B cell (primary cell): ENCODE data around the gene NINJ2. TPM values are rescaled to one million over a fixed set of nuclear protein-coding genes. Genes with fewer than 3 reads are reported as not detected.

Experiments used
- ATAC-seq: fragments of 200-7000 bp; cut with Tn5 transposase; one replicate; pipeline ENCODE4 v1.10.0; 2021; ENCODE audit warnings: low read depth, mild to moderate bottlenecking, moderate number of reproducible peaks, moderate library complexity
- CTCF ChIA-PET: fragments of 350-600 bp; sonication (Branson Sonifier 250); formaldehyde crosslinking; loops from one replicate; lab custom pipeline; 2021; ENCODE audit warnings: antibody characterized with exemption, inconsistent platforms; lab: Charles Lee
- POLR2A ChIA-PET: fragments of 350-600 bp; sonication (Branson Sonifier 250); formaldehyde crosslinking; loops from one replicate; lab custom pipeline; 2021; ENCODE audit warnings: antibody characterized with exemption; lab: Charles Lee
- DNase-seq: peaks from one replicate; pipeline ENCODE4 v3.0.0; 2013
- H2AFZ ChIP-seq: 2 replicates; pipeline ENCODE4 v1.6.1; 2012; ENCODE audit warnings: mild to moderate bottlenecking, low read depth, low read length; ENCODE audit not compliant: insufficient read depth, poor library complexity, severe bottlenecking
- H3K27ac ChIP-seq, 2 donors: 1 replicate in 1 of 2; 2 replicates in 1 of 2; pipeline ENCODE4 v1.5.1; 2012 to 2013; ENCODE audit warnings: low read length in 2 of 2, mild to moderate bottlenecking in 2 of 2, moderate library complexity in 1 of 2
- H3K27me3 ChIP-seq, 4 experiments: fragments of 200-600 bp in 1 of 4; sonication (generic) in 1 of 4; replicated peaks in 1 of 4; 1 replicate in 2 of 4; 2 replicates in 2 of 4; pipeline versions ENCODE4 v1.6.1 to v1.7.0; 2013 to 2016; ENCODE audit warnings: low read length in 3 of 4, mild to moderate bottlenecking in 2 of 4, mixed read lengths in 1 of 4, moderate library complexity in 1 of 4; ENCODE audit not compliant: insufficient read depth in 4 of 4, control insufficient read depth in 3 of 4; ENCODE audit errors: control extremely low read depth in 1 of 4
- H3K36me3 ChIP-seq, 2 experiments: replicated peaks in 1 of 2; 1 replicate in 1 of 2; 2 replicates in 1 of 2; pipeline versions ENCODE4 v1.6.1 to v1.7.1; 2013; ENCODE audit warnings: low read length in 1 of 2; ENCODE audit not compliant: insufficient read depth in 2 of 2, control insufficient read depth in 1 of 2; ENCODE audit errors: control extremely low read depth in 1 of 2, extremely low read depth in 1 of 2
- H3K4me1 ChIP-seq, 2 donors: fragments of 200-600 bp in 1 of 2; sonication (generic) in 1 of 2; 1 replicate in 1 of 2; 2 replicates in 1 of 2; pipeline versions ENCODE4 v1.5.1 to v1.6.1; 2013 to 2017; ENCODE audit warnings: low read length in 2 of 2; ENCODE audit not compliant: control insufficient read depth in 2 of 2, insufficient read depth in 2 of 2
- H3K4me2 ChIP-seq: replicated peaks from 2 replicates; pipeline ENCODE3; 2012; ENCODE audit warnings: mild to moderate bottlenecking, low read depth, low read length; ENCODE audit not compliant: poor library complexity, severe bottlenecking
- H3K4me3 ChIP-seq, 5 experiments: fragments of 200-600 bp in 1 of 5; sonication (generic) in 1 of 5; 1 replicate in 3 of 5; 2 replicates in 2 of 5; pipeline versions ENCODE4 v1.5.1 to v1.7.0; 2011 to 2016; ENCODE audit warnings: low read length in 4 of 5, mild to moderate bottlenecking in 4 of 5, low read depth in 2 of 5, control low read depth in 1 of 5, moderate library complexity in 1 of 5; ENCODE audit not compliant: insufficient read depth in 1 of 5; ENCODE audit errors: control extremely low read depth in 1 of 5, extremely low read depth in 1 of 5
- H3K79me2 ChIP-seq: fragments of 200-600 bp; sonication (generic); one replicate; pipeline ENCODE4 v1.6.0; 2016; ENCODE audit warnings: low read length; ENCODE audit not compliant: control insufficient read depth, insufficient read depth
- H3K9ac ChIP-seq: fragments of 200-600 bp; sonication (generic); 2 replicates; pipeline ENCODE4 v1.6.1; 2017; ENCODE audit warnings: mild to moderate bottlenecking, low read length, moderate library complexity
- H3K9me3 ChIP-seq, 3 donors: one replicate each; pipeline versions ENCODE4 v1.6.1 to v1.7.1; 2013; ENCODE audit warnings: low read length in 2 of 3; ENCODE audit not compliant: control insufficient read depth in 2 of 3, insufficient read depth in 1 of 3; ENCODE audit errors: control extremely low read depth in 1 of 3
- H4K20me1 ChIP-seq: 2 replicates; pipeline ENCODE4 v1.6.0; 2012; ENCODE audit warnings: mild to moderate bottlenecking, low read length; ENCODE audit not compliant: insufficient read depth, control insufficient read depth, poor library complexity, severe bottlenecking
- H3K27ac Mint-ChIP-seq: one replicate; pipeline ENCODE4 v1.8.0; 2021; ENCODE audit warnings: mixed read lengths
- H3K27me3 Mint-ChIP-seq: one replicate; pipeline ENCODE4 v1.8.0; 2021; ENCODE audit warnings: mixed read lengths
- H3K4me1 Mint-ChIP-seq: one replicate; pipeline ENCODE4 v1.8.0; 2021; ENCODE audit warnings: mixed read lengths
- H3K4me3 Mint-ChIP-seq: one replicate; pipeline ENCODE4 v1.8.0; 2021; ENCODE audit warnings: mixed read lengths
- H3K9me3 Mint-ChIP-seq: one replicate; pipeline ENCODE4 v1.8.0; 2022; ENCODE audit warnings: mixed read lengths; ENCODE audit not compliant: insufficient read depth
- EZH2 ChIP-seq: IDR thresholded peaks from 2 replicates; pipeline ENCODE4 v1.6.1; 2012; ENCODE audit warnings: borderline replicate concordance, low read depth, mild to moderate bottlenecking, moderate library complexity, low read length; ENCODE audit not compliant: insufficient read depth, poor library complexity, severe bottlenecking
- WGBS: methylation state at CpG from one replicate; pipeline ENCODE4 v1.1.5; 2013; ENCODE audit warnings: missing lambda C conversion rate; ENCODE audit not compliant: insufficient coverage; 5-methylcytosine and 5-hydroxymethylcytosine counted together
- intact Hi-C: fragments of 100-400 bp; cut with micrococcal nuclease; formaldehyde crosslinking; loops from one replicate; pipeline ENCODE4 v1.10.0; 2022
- polyA plus RNA-seq: library from polyadenylated mRNA; depleted of rRNA; stranded (reverse); fragments of >200 nt; gene quantifications from 2 replicates; pipeline ENCODE4 v1.2.3, GENCODE V29; 2012
- total RNA-seq, 2 donors: library from RNA; stranded (reverse); fragments of 120-200 nt in 1 of 2; gene quantifications; 1 replicate in 1 of 2; 2 replicates in 1 of 2; pipeline versions ENCODE4 v1.2.3 to v1.2.4, GENCODE V29; 2013 to 2022
- TF ChIP-seq, protein P1 (sequence below): fragments of 200-600 bp; IDR thresholded peaks from one replicate; pipeline ENCODE4 v1.8.0; 2022; ENCODE audit warnings: antibody characterized with exemption, mild to moderate bottlenecking

NINJ2 gene
- total and polyA plus RNA-seq, 2 donors (not counting 1 experiment from before 2014, with no cell fraction given), result 2.9 to 10.2 TPM

DNA sequence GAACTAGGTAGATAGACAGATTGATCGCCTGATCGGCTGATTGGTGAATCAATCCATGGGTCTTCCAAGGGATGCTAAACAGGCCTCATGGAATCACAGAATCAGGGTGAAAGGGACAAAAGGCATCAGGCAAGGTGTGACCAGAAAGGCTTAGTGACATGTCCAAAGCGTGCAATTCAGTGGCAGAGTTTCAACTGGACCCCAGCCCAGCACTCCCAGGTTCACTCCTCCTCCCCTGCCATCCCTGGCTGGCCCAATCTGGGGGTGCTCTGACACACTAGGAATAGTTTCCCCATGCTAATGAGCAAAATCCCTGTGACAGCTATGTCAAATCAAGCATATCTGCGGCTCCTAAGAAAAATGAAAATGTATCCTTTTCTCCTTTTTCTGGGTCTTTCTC, 50.4 kb downstream of the NINJ2 start:
- H3K9me3 Mint-ChIP-seq, result no peaks in the 10 kb centered on the region
- DNase-seq, result no peak
- intact Hi-C loops, result loop anchor here (5.0 kb wide), 1 partner anchor 54 kb away; no protein-coding TSS in a partner anchor
- ChIA-PET POLR2A (no interaction called here), CTCF (interaction anchor here (5.2 to 5.6 kb wide), 2 partner anchors 138 to 203 kb away, joined by 96 to 132 read pairs; partner anchors contain the start of gene WNK1)
- Histone ChIP-seq H3K36me3 (no peaks in the 10 kb centered on the region), H3K27ac (no peak overlapping the region), H3K27me3 (no peaks in the 10 kb centered on the region), H2AFZ (no peak overlapping the region), H3K4me1 (peaks cover 20 to 21% of the 10 kb centered on the region in 2 donors), H3K9me3 (no peaks in the 10 kb centered on the region), H3K9ac (no peak overlapping the region), H3K4me3 (no peak overlapping the region), H3K79me2 (peaks cover 9% of the 10 kb centered on the region), H3K4me2 (no peak overlapping the region), H4K20me1 (no peaks in the 10 kb centered on the region)
- no peak overlapping the region for H3K4me3 Mint-ChIP-seq
- no peaks in the 10 kb centered on the region for H3K27me3 Mint-ChIP-seq
- TF ChIP-seq EZH2, result no peak
- TF ChIP-seq, protein P1, sequence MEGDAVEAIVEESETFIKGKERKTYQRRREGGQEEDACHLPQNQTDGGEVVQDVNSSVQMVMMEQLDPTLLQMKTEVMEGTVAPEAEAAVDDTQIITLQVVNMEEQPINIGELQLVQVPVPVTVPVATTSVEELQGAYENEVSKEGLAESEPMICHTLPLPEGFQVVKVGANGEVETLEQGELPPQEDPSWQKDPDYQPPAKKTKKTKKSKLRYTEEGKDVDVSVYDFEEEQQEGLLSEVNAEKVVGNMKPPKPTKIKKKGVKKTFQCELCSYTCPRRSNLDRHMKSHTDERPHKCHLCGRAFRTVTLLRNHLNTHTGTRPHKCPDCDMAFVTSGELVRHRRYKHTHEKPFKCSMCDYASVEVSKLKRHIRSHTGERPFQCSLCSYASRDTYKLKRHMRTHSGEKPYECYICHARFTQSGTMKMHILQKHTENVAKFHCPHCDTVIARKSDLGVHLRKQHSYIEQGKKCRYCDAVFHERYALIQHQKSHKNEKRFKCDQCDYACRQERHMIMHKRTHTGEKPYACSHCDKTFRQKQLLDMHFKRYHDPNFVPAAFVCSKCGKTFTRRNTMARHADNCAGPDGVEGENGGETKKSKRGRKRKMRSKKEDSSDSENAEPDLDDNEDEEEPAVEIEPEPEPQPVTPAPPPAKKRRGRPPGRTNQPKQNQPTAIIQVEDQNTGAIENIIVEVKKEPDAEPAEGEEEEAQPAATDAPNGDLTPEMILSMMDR, result no peak
- no peak for ATAC-seq
- 91% methylated on average over 3 of the region's 4 CpGs for WGBS
- peaks cover 24% of the 10 kb centered on the region for H3K4me1 Mint-ChIP-seq
- H3K27ac Mint-ChIP-seq, result no peak overlapping the region

DNA sequence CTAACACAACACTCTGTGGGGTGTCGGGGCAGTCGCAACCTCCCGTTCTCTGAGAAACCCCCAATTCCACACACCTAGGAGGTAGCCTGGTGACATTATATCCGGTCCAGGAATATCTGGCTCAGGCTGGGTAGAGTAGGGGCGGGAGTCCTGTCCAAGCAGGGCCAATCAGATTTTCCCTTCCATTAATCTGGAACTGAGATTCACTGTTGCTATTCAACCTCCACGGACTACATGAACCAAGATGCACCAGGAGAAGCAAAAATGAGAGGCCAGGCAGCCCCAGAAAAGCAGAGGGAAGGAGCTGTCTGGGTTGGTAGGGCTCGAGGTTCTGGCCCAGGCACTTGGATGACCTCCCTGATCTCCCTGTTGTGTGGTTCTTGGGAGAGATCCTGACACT, 51.0 kb downstream of the NINJ2 start:
- H4K20me1 ChIP-seq, result no peaks in the 10 kb centered on the region
- Mint-ChIP-seq H3K4me1 (peaks cover 24% of the 10 kb centered on the region), H3K4me3 (no peak overlapping the region), H3K27me3 (no peaks in the 10 kb centered on the region), H3K27ac (no peak overlapping the region), H3K9me3 (no peaks in the 10 kb centered on the region)
- no peaks in the 10 kb centered on the region for H3K9me3 ChIP-seq
- H3K4me1 ChIP-seq, result peaks cover 20 to 21% of the 10 kb centered on the region in 2 donors
- ChIA-PET POLR2A (no interaction called here), CTCF (interaction anchor here (1.2 to 3.1 kb wide), 2 partner anchors 203 to 205 kb away, joined by 3 to 22 read pairs; no protein-coding TSS in a partner anchor)
- no peak overlapping the region for H3K27ac ChIP-seq
- ATAC-seq, result no peak
- no peak overlapping the region for H3K4me3 ChIP-seq
- no peaks in the 10 kb centered on the region for H3K27me3 ChIP-seq
- peaks cover 9% of the 10 kb centered on the region for H3K79me2 ChIP-seq
- no peak overlapping the region for H3K4me2 ChIP-seq
- H3K36me3 ChIP-seq, result no peaks in the 10 kb centered on the region
- no CpG with 5 or more reads among the region's 7 CpGs for WGBS
- H3K9ac ChIP-seq, result no peak overlapping the region
- DNase-seq, result no peak
- H2AFZ ChIP-seq, result no peak overlapping the region
- TF ChIP-seq, protein P1, result no peak
- no peak for TF ChIP-seq EZH2
- intact Hi-C loops, result loop anchor here (5.0 kb wide), 1 partner anchor 55 kb away; no protein-coding TSS in a partner anchor
